Mesenteric fat pad (tissue), 1 donor: ENCODE measurements around the gene KRT73. TPM values are rescaled to one million over a fixed set of nuclear protein-coding genes. Genes with fewer than 3 reads are reported as not detected.
"Not testable (repeated sequence)": the region's sequence is repeated elsewhere in the genome, so short reads cannot be mapped to it uniquely, and the experiment has no call there.

Experiments
- DNase-seq: peaks from one replicate; pipeline ENCODE4 v3.0.0-alpha.2; 2020; ENCODE audit warnings: low spot score
- total RNA-seq: library from RNA; stranded (reverse); fragmentation: NEBNext Ultra II Directional; extraction: Animal tissue kit (Norgen Biotek cat#: 25700); gene quantifications from one replicate; pipeline ENCODE4 v1.2.1, GENCODE V29; 2021
- donor health status: DM: yes; HTN: yes; CAD: no.

KRT73 gene
- total RNA-seq, 1 donor from 2014 or later = not detected

DNA sequence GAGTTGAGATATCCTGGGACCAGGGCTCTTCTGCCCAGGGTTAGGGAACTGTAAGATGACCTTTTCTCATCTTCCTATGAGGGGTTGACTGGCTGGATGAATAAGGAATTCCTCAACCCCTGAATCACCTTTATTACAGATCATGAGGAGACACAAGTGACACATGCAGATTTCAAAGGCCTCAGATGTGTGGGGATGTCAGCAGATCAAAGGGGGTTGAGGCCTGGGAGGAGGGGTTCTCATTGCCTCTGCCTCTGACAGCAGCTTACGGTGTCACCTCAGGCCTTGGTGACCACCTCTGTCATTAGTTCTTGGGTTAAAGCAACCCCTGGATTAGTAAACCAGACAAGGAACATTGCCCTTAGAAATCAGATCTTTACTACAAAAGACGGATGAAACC is 15.0 kb downstream of the KRT73 start:
- peak; percentile 6 for DNase-seq

- DNase-seq = peak; percentile 73
Measured at GRCh38 chr12:52602552-52602951, 15.8 kb downstream of the KRT73 start.

- DNase-seq = peak; percentile 57
Measured at GRCh38 chr12:52601671-52602070, 16.7 kb downstream of the KRT73 start.

GRCh38 chr12:52600941-52601481 is 17.3 kb downstream of the KRT73 start, which contains the start of gene KRT72:
Gene KRT72 (minus strand): TSS chr12:52601463. CDS start chr12:52601452, 11 bp downstream.
- peak; percentile 87 for DNase-seq

DNA sequence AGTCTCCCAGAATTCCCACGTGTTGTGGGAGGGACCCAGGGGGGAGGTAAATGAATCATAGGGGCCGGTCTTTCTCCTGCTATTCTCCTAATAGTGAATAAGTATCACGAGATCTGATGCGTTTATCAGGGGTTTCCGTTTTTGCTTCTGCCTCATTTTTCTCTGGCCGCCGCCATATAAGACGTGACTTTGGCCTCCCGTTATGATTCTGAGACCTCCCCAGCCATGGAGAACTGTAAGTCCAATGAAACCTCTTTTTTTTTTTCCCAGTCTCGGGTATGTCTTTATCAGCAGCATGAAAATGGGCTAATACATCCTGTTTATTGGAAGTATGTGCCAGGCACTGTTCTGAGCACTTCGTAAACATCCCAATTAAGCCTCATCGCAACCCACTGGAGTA is 17.9 kb downstream of the KRT73 start:
- DNase-seq = peak; percentile 22

GRCh38 chr12:52600071-52600470 is 18.3 kb downstream of the KRT73 start:
- DNase-seq = peak; percentile 28

GRCh38 chr12:52598966-52599365 is 19.4 kb downstream of the KRT73 start:
- DNase-seq = peak; percentile 69

GRCh38 chr12:52594237-52594636 is 24.1 kb downstream of the KRT73 start:
- DNase-seq = not testable (repeated sequence)

DNA sequence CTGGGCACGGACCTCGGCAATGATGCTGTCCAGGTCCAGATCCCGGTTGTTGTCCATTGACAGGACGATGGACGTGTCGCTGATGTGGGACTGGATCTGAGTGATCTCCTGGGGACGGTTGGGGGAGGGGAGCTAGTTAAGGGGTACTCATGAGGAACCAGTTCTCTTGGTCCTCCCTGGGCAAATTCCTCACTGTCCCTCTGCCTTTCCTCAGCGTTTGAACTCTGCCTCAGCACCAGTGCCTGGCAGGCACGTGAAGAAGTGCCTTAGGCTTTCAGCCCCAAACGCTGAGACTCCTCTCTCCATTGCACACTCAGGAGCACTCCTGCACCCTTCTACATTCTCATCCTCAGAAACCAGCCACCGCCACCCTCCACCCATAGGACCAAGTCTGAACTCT is 26.8 kb downstream of the KRT73 start:
- peak; percentile 81 for DNase-seq

GRCh38 chr12:52590021-52590420 is 28.3 kb downstream of the KRT73 start:
- peak; percentile 64 for DNase-seq

- DNase-seq = peak; percentile 68
Measured at GRCh38 chr12:52587563-52587962, 30.8 kb downstream of the KRT73 start.

GRCh38 chr12:52585946-52586345 is 32.4 kb downstream of the KRT73 start:
- DNase-seq = peak; percentile 76

GRCh38 chr12:52585066-52585465 is 33.3 kb downstream of the KRT73 start:
- no peak for DNase-seq

GRCh38 chr12:52584156-52584682 is 34.1 kb downstream of the KRT73 start:
- peak; percentile 33 for DNase-seq

DNA sequence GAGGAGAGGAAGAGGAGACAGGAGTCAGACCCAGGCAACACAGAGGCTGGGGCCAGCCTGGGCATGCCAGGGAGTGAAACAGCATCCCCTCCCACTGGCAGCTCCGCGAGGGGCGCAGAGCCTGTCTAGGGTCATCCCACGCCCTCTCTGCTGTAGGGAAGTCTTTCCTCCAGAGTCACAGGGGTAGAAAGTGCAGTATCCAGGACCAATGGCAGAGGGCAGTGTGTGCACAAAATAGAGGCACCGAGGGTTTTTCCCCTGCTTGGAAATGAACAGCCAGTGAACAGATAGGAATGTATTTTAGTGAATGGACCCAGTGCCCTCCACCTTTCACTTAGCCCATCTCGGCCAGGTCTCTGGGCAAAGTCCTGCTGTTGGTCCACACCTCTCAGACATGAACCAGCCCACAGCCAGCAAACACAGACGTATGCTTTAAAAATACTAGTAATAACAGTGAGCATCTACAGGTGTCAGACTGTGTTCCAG is 35.3 kb downstream of the KRT73 start:
- peak; percentile 81 for DNase-seq

DNA sequence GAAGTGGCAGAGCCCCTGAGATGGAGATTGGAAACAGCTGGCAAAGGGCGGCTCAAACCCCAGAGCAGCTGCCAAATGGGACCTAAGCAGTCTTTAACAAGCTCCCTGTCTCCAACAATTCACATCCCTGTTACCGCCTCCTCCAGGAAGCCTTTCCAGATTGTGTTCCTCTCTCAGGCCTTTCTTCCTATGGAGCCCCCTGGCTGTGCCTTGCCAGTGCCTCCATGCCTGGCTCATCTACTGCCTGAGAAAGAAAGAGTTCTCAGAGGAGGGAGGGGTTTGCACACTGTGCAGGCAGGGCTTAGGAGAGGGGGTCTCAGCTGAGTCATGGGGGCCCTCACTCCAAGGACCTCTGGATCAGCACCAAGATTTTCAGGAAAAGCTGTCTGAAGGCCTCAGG is 35.9 kb downstream of the KRT73 start:
- DNase-seq = no peak

DNA sequence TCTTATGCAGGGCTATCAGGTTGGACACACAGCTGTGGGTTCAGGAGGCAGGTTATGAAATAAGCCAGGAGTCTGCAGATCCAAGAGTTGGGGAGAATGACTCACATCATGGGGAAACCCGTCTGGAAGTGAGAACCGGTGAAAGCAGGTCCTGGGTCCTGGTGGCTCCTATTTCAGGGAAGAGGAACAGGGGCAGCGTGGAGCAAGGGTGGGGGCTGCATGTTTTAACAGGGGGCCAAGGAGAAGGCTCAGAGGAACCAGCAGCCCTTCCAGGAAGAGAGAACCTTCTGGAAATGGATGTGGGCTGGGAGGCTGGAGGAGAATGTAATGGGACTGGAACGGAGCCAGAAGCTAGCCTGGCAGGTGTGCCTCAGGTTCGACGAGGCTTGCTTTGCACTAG is 36.9 kb downstream of the KRT73 start:
- peak; percentile 39 for DNase-seq

DNA sequence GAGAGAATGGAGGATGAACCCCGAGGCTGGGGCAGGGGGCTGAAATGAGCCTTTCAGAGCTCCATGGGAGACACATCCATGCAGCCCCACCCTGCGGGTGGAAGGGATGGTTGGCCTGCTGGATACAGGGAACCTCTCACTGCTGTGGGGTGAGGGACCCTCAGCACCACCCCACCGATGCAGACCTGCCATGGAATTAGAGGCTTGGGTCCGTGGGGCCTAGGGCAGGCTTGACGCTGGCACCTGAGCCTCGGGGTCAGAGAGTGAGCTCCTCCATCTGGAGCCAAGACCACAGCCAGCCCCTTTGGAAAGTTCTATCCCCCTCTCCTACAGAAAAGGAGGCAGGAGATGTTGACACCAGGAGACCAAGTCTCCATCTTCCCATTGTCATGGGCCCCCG is 37.3 kb downstream of the KRT73 start:
- peak; percentile 83 for DNase-seq

DNA sequence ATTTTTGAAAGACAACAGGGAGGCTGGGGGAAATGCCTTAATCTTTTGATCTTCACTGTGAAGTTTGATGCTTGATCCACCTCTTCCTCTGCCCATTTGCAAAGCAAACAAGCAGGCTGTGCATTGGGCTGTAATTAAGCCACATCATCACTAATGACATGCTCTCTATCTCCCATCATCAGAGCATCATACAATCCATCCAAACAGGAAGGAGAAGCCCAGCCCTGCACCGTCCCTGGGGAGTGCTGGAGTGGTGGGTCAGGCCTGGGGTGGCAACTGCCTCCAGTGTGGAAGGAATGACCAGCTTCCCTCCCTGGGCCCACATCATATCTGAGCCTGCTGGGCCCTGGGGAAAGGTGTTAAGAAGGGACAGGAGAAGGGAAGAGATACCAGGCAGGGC is 37.9 kb downstream of the KRT73 start:
- DNase-seq = peak; percentile 57

DNA sequence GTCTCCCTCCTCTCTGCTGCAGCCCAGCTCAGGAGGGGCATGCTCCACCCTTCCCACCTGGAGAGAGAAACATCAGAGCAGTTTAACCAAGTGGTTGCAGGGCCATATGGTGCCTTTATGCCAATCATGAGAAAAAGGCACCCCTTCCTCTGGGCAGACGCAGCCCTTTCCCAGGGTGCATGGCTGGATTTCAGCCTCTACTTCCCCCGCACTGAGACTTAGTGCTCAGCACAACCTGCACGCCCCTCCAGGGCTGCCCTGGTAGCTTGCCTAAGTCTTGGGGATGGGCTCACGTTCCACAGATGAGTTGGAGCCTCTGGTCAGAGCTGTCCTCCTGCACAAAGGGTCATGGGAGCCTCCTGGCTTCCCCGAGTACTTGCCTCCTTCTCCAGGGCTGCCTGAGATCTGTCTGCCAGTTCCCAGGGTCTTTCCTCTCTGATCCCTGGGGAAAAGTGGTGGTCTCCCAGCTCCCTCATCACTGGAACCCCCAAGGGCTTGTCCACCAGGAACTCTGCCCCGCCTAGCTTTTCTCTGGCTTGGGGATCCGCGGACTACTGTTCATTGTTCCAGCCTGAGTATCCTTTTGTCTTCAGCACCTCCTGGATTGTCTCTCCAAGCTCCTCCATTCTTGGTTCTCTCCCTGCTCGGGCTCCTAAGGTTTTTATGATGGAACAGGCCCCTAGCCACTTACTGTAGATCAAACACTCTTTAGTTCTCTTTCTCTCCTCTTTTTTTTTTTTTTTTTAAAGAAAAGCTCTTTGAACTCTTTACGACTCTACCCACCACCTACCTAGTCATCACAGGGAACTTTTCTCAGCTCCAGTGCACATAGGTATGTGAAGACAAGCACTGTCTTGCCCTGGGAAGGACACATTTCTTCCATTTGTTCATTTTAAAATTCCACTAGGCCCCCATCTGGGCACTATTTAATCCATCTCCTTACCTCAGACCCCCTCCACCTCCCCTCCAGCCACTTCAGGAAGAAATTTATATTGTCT is 38.6 kb downstream of the KRT73 start:
- DNase-seq = peak; percentile 53

DNA sequence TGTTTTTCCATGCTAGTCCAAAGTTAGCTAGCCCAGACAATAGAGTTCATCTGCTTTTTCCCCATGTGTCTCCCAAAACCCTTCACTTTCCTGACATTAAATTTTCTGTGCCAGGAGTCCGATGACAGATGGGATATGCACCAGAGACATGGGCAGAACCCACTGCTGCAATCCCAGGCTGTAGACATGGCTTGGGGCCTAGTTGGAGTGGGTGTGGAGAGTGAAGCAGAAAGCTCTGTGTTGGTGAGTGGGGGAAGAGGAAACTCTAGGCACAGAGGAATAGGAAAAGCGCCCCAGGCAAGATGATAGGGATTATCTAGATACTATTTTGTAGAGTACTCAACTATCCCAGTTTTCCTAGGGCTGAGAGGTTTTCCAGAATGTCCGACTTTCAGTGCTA is 39.9 kb downstream of the KRT73 start:
- peak; percentile 18 for DNase-seq

- no peak for DNase-seq
Measured at GRCh38 chr12:52577316-52577715, 41.0 kb downstream of the KRT73 start.
